Neural progenitor cell (in vitro differentiated cells): Measurements from ENCODE around the gene SPATA46.

ENCODE experiments used
- CTCF ChIP-seq: fragments of 200-600 bp; sonication (generic); IDR thresholded peaks from 2 replicates; pipeline ENCODE4 v1.5.1; 2017; ENCODE audit warnings: antibody characterized with exemption, mild to moderate bottlenecking
- EZH2 ChIP-seq: fragments of 200-600 bp; sonication (generic); IDR thresholded peaks from 2 replicates; pipeline ENCODE4 v1.6.1; 2017; ENCODE audit warnings: antibody characterized with exemption, mild to moderate bottlenecking, moderate library complexity

DNA sequence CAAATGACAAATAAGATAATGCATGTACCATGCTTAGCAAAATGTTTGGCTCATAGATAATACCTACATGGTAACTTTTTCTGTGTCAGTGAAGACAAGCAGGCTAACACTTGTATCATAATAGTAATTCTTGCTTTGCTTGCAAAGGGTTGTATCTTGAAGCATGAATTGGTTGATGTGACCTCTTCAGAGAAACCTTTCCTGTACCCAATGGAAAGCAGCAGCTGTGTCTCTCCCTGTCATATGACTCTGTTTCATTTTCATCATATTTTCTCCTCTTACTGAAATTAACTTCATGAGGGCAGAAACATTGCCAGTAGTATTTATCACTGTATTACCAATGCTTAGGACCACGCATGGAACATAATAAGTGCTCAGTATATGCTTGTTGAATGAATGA, 30.9 kb upstream of the SPATA46 start:
- TF ChIP-seq CTCF (no peak), EZH2 (no peak)
